Measurements from ENCODE around the gene NPW. TPM values are rescaled to one million over a fixed set of nuclear protein-coding genes. Genes with fewer than 3 reads are reported as not detected.

Gene NPW
- total and polyA plus RNA-seq, 2 of the 8 experiments (the other 6 are each of a cell fraction or from before 2014, with no cell fraction given): 4.0 to 10.3 TPM

GRCh38 chr16:1980770-1981087 is 38.9 kb upstream of the NPW start:
- H3K27ac ChIP-seq (ENCODE audit: low read depth, low read length): no peak overlapping the region
- ChIA-PET CTCF (ENCODE audit: partially characterized antibody) (interaction anchor here (0.6 to 3.1 kb wide), 5 partner anchors 13 to 197 kb away, joined by 3 to 8 read pairs (median 3); partner anchors contain the start of gene RPS2), POLR2A (ENCODE audit: partially characterized antibody) (interaction anchor here (1.0 to 28.2 kb wide), 11 partner anchors 10 to 198 kb away, joined by 3 to 736 read pairs (median 4); partner anchors contain the start of genes NDUFB10, NUBP2, RAB26 and RNF151)
- no peak overlapping the region for H2BK120ac ChIP-seq (replicated peaks; ENCODE audit: low read depth, low read length)
- peaks cover 0 to 9% of the 10 kb centered on the region in 2 experiments; a peak in 1 of 4 replicates for H3K79me2 ChIP-seq (ENCODE audit: control insufficient read depth in 1 of 2, insufficient read depth in 2 of 2, low read length in 2 of 2)
- H2AFZ ChIP-seq (ENCODE audit: low read length): no peak overlapping the region
- H3K9ac ChIP-seq (replicated peaks in 1 of 4; ENCODE audit: extremely low read depth in 1 of 4, low read depth in 3 of 4, low read length in 3 of 4): no peak overlapping the region
- no peaks in the 10 kb centered on the region for H3K9me3 ChIP-seq (ENCODE audit: insufficient read depth in 2 of 2, low read depth in 1 of 2, low read length in 1 of 2)
- H3K79me1 ChIP-seq (ENCODE audit: low read depth, low read length): no peaks in the 10 kb centered on the region
- H3K36me3 ChIP-seq (ENCODE audit: control insufficient read depth in 2 of 4, insufficient read depth in 4 of 4, low read length in 3 of 4): peaks cover 6 to 20% (median 12%) of the 10 kb centered on the region in 4 experiments; a peak in 7 of 8 replicates
- peak overlapping the region; percentile 12; the same call in 1 of the 2 replicates for H4K8ac ChIP-seq (ENCODE audit: extremely low read depth, insufficient read depth, low read length)
- peaks cover under 1 to 13% of the 10 kb centered on the region in 2 experiments for H4K20me1 ChIP-seq (replicated peaks in 1 of 2; ENCODE audit: control insufficient read depth in 1 of 2, insufficient read depth in 2 of 2, low read length in 2 of 2)
- peaks cover 3 to 38% (median 27%) of the 10 kb centered on the region in 4 experiments for H3K4me1 ChIP-seq (replicated peaks in 1 of 4; ENCODE audit: control insufficient read depth in 3 of 4, insufficient read depth in 4 of 4, low read length in 3 of 4)
- no peak overlapping the region for H2AK5ac ChIP-seq (ENCODE audit: low read depth, low read length)
- H3K4me3 ChIP-seq (ENCODE audit: extremely low read depth in 1 of 4, insufficient read depth in 2 of 4, low read depth in 3 of 4, low read length in 4 of 4): peak overlapping the region in 3 of 4 experiments; percentile 31 to 61 (median 38); a peak in 4 of 8 replicates
- H3K27me3 ChIP-seq (replicated peaks in 1 of 4; ENCODE audit: control insufficient read depth in 3 of 4, extremely low read depth in 1 of 4, insufficient read depth in 3 of 4, low read length in 3 of 4): peaks cover 8 to 40% (median 39%) of the 10 kb centered on the region in 4 experiments; a peak in 6 of 7 replicates
- no peak overlapping the region for H2BK15ac ChIP-seq (ENCODE audit: low read length)
- 63% methylated on average over 16 of the region's 16 CpGs; no CpG with 5 or more reads in 1 of the 2 experiments for WGBS, 2 experiments (ENCODE audit: extremely low coverage in 1 of 2, insufficient coverage in 1 of 2, insufficient read length in 1 of 2, insufficient replicate concordance in 2 of 2, low coverage in 1 of 2, low lambda C conversion rate in 2 of 2, missing lambda C conversion rate in 1 of 2)
- FAIRE-seq: no peak
- no peak overlapping the region for H2BK20ac ChIP-seq (ENCODE audit: low read length)
- no peak overlapping the region for H4K91ac ChIP-seq (replicated peaks; ENCODE audit: insufficient read length, low read length)
- DNase-seq (ENCODE audit: low read depth in 1 of 2, low spot score in 2 of 2): no peak
- no peak overlapping the region for H3K23ac ChIP-seq (ENCODE audit: insufficient read length)
- no peak overlapping the region; the same call in 1 of the 2 replicates for H3K18ac ChIP-seq (ENCODE audit: extremely low read depth, low read length)
- H3K4ac ChIP-seq (replicated peaks; ENCODE audit: insufficient read length, low read depth, low read length): no peak overlapping the region
- peak overlapping the region; percentile 87 to 91 for H3K4me2 ChIP-seq (ENCODE audit: insufficient read depth in 1 of 2, low read depth in 2 of 2, low read length in 2 of 2)
- H2BK5ac ChIP-seq (ENCODE audit: low read depth, low read length): no peak overlapping the region
- no peak overlapping the region for H2BK12ac ChIP-seq (ENCODE audit: low read depth, low read length)
- no peak overlapping the region for H4K5ac ChIP-seq (ENCODE audit: insufficient read length, low read depth, low read length)
- peaks cover 26% of the 10 kb centered on the region for H3K23me2 ChIP-seq (ENCODE audit: low read depth, low read length)
- H3K56ac ChIP-seq (replicated peaks; ENCODE audit: insufficient read length, low read depth, low read length): no peak overlapping the region
- H3K14ac ChIP-seq (ENCODE audit: insufficient read length): no peak overlapping the region
- TF ChIP-seq TEAD4 (IDR thresholded peaks at IDR 0.05; ENCODE audit: low read depth, low read length): no peak
